Upper lobe of right lung (tissue), 1 donor: ENCODE data around the gene PLEKHA5. TPM values are rescaled to one million over a fixed set of nuclear protein-coding genes. Genes with fewer than 3 reads are reported as not detected.

Source experiments
- ATAC-seq: fragments of 200-7000 bp; cut with Tn5 transposase; one replicate; pipeline ENCODE4 v1.9.1; 2020; ENCODE audit warnings: mild to moderate bottlenecking, moderate library complexity
- DNase-seq: peaks from one replicate; pipeline ENCODE4 v3.0.0-alpha.2; 2020
- H3K27ac ChIP-seq: fragments of 200-600 bp; one replicate; pipeline ENCODE4 v1.8.0; 2022
- H3K27me3 ChIP-seq: fragments of 200-600 bp; one replicate; pipeline ENCODE4 v1.8.0; 2022; ENCODE audit warnings: mild to moderate bottlenecking
- H3K36me3 ChIP-seq: fragments of 200-600 bp; one replicate; pipeline ENCODE4 v1.8.0; 2022
- H3K4me1 ChIP-seq: fragments of 200-600 bp; one replicate; pipeline ENCODE4 v1.8.0; 2022
- H3K4me3 ChIP-seq: fragments of 200-600 bp; one replicate; pipeline ENCODE4 v1.8.0; 2022; ENCODE audit warnings: mild to moderate bottlenecking
- H3K9me3 ChIP-seq: fragments of 200-600 bp; one replicate; pipeline ENCODE4 v1.8.0; 2022
- CTCF ChIP-seq: fragments of 200-600 bp; IDR thresholded peaks from one replicate; pipeline ENCODE4 v1.8.0; 2022; ENCODE audit warnings: antibody characterized with exemption
- intact Hi-C: fragments of 100-400 bp; cut with DNase I; formaldehyde crosslinking; loops from one replicate; pipeline ENCODE4 v1.11.0; 2022
- total RNA-seq: library from RNA; stranded (reverse); fragmentation: NEBNext Ultra II Directional; extraction: Animal tissue kit (Norgen Biotek cat#: 25700); gene quantifications from one replicate; pipeline ENCODE4 v1.2.1, GENCODE V29; 2021
- donor health status: DM: no; HTN: yes; CAD: no; lungs with severe emphysema.

The PLEKHA5 gene
- total RNA-seq, 1 donor from 2014 or later = 30.2 TPM

GRCh38 chr12:19239616-19240234, 110.2 kb downstream of the PLEKHA5 start:
- H3K27ac ChIP-seq = no peak overlapping the region
- intact Hi-C loops = no loop called here
- no peak overlapping the region for H3K4me3 ChIP-seq
- H3K27me3 ChIP-seq = no peaks in the 10 kb centered on the region
- H3K4me1 ChIP-seq = peaks cover 14% of the 10 kb centered on the region
- DNase-seq = no peak
- H3K36me3 ChIP-seq = no peaks in the 10 kb centered on the region
- no peak for TF ChIP-seq CTCF
- no peaks in the 10 kb centered on the region for H3K9me3 ChIP-seq
- ATAC-seq = no peak

- Histone ChIP-seq H3K36me3 (no peaks in the 10 kb centered on the region), H3K27ac (no peak overlapping the region), H3K4me3 (no peak overlapping the region), H3K9me3 (no peaks in the 10 kb centered on the region), H3K4me1 (peaks cover 13% of the 10 kb centered on the region), H3K27me3 (no peaks in the 10 kb centered on the region)
- no peak for TF ChIP-seq CTCF
- intact Hi-C loops = no loop called here
- DNase-seq (no peak), ATAC-seq (no peak)
Observed at GRCh38 chr12:19242581-19242980, 113.0 kb downstream of the PLEKHA5 start.

- ATAC-seq = no peak
- TF ChIP-seq CTCF = no peak
- no peak for DNase-seq
- Histone ChIP-seq H3K4me1 (peaks cover 10% of the 10 kb centered on the region), H3K27ac (no peak overlapping the region), H3K9me3 (no peaks in the 10 kb centered on the region), H3K27me3 (no peaks in the 10 kb centered on the region), H3K36me3 (no peaks in the 10 kb centered on the region), H3K4me3 (no peak overlapping the region)
- intact Hi-C loops = no loop called here
Observed at GRCh38 chr12:19243551-19243950, 114.0 kb downstream of the PLEKHA5 start.

- Histone ChIP-seq H3K9me3 (no peaks in the 10 kb centered on the region), H3K4me3 (no peak overlapping the region), H3K27ac (no peak overlapping the region), H3K27me3 (no peaks in the 10 kb centered on the region), H3K36me3 (no peaks in the 10 kb centered on the region), H3K4me1 (peaks cover 10% of the 10 kb centered on the region)
- DNase-seq (no peak), ATAC-seq (no peak)
- intact Hi-C loops = no loop called here
- no peak for TF ChIP-seq CTCF
Observed at GRCh38 chr12:19244312-19244711, 114.8 kb downstream of the PLEKHA5 start.

GRCh38 chr12:19245106-19245505, 115.6 kb downstream of the PLEKHA5 start:
- TF ChIP-seq CTCF = no peak
- no peak for ATAC-seq

GRCh38 chr12:19245666-19246065, 116.1 kb downstream of the PLEKHA5 start:
- no peak for TF ChIP-seq CTCF
- Histone ChIP-seq H3K27me3 (no peaks in the 10 kb centered on the region), H3K9me3 (no peaks in the 10 kb centered on the region), H3K4me1 (peaks cover 10% of the 10 kb centered on the region), H3K4me3 (no peak overlapping the region), H3K36me3 (no peaks in the 10 kb centered on the region), H3K27ac (no peak overlapping the region)
- DNase-seq = no peak
- intact Hi-C loops = no loop called here
- no peak for ATAC-seq

More at GRCh38 chr12:19245106-19245505, 115.6 kb downstream of the PLEKHA5 start:
- DNase-seq = no peak
- no peak overlapping the region for H3K4me3 ChIP-seq
- H3K27ac ChIP-seq = no peak overlapping the region
- peaks cover 10% of the 10 kb centered on the region for H3K4me1 ChIP-seq
- intact Hi-C loops = no loop called here
- H3K27me3 ChIP-seq = no peaks in the 10 kb centered on the region
- H3K9me3 ChIP-seq = no peaks in the 10 kb centered on the region
- H3K36me3 ChIP-seq = no peaks in the 10 kb centered on the region
